ENCODE results near the gene MTHFR. TPM values are rescaled to one million over a fixed set of nuclear protein-coding genes. Genes with fewer than 3 reads are reported as not detected.

MTHFR gene
- total RNA-seq, 1 donor from 2014 or later: 23.3 TPM

DNA sequence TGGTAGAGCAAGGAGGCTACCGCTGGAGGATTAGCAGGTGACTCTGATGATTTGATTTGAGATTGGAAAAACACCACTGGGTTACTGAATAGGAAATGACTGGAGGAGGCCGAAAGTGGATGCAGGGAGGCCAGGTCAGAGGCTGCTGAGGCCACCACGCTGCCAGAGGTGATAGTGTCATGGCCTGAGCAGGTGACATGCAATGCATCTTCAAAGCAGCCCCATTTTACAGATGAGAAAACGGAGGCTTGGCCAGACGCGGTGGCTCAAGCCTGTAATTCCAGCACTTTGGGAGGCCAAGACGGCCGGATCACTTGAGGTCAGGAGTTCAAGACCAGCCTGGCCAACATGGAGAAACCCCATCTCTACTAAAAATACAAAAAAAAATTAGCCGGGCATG lies 31.0 kb downstream of the MTHFR start:
- Mint-ChIP-seq H3K36me3 (ENCODE audit: low read depth) (no peaks in the 10 kb centered on the region), H3K27ac (ENCODE audit: unreplicated experiment) (no peak overlapping the region), H3K4me1 (ENCODE audit: low read depth) (no peaks in the 10 kb centered on the region), H3K4me3 (ENCODE audit: unreplicated experiment) (no peak overlapping the region), H3K9me3 (ENCODE audit: low read depth) (no peaks in the 10 kb centered on the region), H3K27me3 (ENCODE audit: low read depth) (no peaks in the 10 kb centered on the region)
- no peak for DNase-seq (ENCODE audit: low spot score)
- TF ChIP-seq, protein P1, sequence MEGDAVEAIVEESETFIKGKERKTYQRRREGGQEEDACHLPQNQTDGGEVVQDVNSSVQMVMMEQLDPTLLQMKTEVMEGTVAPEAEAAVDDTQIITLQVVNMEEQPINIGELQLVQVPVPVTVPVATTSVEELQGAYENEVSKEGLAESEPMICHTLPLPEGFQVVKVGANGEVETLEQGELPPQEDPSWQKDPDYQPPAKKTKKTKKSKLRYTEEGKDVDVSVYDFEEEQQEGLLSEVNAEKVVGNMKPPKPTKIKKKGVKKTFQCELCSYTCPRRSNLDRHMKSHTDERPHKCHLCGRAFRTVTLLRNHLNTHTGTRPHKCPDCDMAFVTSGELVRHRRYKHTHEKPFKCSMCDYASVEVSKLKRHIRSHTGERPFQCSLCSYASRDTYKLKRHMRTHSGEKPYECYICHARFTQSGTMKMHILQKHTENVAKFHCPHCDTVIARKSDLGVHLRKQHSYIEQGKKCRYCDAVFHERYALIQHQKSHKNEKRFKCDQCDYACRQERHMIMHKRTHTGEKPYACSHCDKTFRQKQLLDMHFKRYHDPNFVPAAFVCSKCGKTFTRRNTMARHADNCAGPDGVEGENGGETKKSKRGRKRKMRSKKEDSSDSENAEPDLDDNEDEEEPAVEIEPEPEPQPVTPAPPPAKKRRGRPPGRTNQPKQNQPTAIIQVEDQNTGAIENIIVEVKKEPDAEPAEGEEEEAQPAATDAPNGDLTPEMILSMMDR (IDR thresholded peaks at IDR 0.05): no peak

DNA sequence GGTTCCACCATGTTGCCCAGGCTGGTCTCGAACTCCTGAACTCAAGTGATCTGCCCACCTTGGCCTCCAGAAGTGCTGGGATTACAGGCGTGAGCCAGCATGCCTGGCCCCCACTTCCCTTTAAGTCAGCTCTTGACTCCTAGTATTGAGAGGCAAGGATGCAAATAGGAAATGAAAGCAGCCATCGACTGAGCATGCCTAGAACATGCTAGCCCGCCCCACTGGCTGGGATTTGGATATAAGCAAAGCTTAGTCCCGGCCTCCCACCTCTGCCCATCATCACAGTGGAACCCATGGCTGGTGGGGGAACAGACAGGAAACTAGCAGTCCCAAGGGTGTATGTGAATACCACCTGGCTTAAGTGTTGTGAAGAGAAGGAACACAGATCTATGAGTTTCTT lies 33.3 kb downstream of the MTHFR start:
- Mint-ChIP-seq H3K27ac (ENCODE audit: unreplicated experiment) (no peak overlapping the region), H3K27me3 (ENCODE audit: low read depth) (peaks cover 2% of the 10 kb centered on the region), H3K4me1 (ENCODE audit: low read depth) (no peaks in the 10 kb centered on the region), H3K36me3 (ENCODE audit: low read depth) (no peaks in the 10 kb centered on the region), H3K4me3 (ENCODE audit: unreplicated experiment) (no peak overlapping the region), H3K9me3 (ENCODE audit: low read depth) (no peaks in the 10 kb centered on the region)
- TF ChIP-seq, protein P1 (IDR thresholded peaks at IDR 0.05): no peak
- no peak for DNase-seq (ENCODE audit: low spot score)

DNA sequence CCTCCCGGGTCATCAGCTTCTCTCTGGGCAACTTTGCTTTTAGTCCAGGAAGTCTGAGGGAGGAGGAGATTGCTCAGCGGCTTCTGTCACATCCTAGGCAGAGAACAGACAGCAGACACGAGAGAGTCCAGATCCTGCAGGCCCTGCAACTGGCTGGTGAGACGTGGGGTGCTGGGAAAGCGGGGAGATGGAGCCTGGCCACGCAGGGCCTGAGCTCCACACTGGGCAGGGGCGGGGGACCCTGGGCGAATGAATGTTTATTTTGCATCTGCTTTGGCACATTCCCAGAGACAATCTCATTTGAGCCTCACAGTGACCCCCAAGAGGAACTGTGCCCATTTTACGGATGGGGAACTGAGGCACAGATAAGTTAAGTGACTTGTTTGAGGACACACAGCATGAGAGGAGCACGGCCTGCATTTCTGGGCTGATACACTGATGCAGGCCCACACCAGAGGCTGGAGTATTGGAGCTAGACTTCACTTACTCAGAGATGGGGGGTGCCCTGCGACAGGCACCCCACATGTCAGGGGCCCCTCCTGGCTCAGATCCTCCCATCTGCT lies 34.2 kb downstream of the MTHFR start:
- H3K9me3 Mint-ChIP-seq (ENCODE audit: low read depth): no peaks in the 10 kb centered on the region
- TF ChIP-seq, protein P1 (IDR thresholded peaks at IDR 0.05): no peak
- H3K36me3 Mint-ChIP-seq (ENCODE audit: low read depth): no peaks in the 10 kb centered on the region
- H3K27ac Mint-ChIP-seq (ENCODE audit: unreplicated experiment): no peak overlapping the region
- DNase-seq (ENCODE audit: low spot score): no peak
- no peaks in the 10 kb centered on the region for H3K4me1 Mint-ChIP-seq (ENCODE audit: low read depth)
- no peak overlapping the region for H3K4me3 Mint-ChIP-seq (ENCODE audit: unreplicated experiment)
- peaks cover 6% of the 10 kb centered on the region for H3K27me3 Mint-ChIP-seq (ENCODE audit: low read depth)

DNA sequence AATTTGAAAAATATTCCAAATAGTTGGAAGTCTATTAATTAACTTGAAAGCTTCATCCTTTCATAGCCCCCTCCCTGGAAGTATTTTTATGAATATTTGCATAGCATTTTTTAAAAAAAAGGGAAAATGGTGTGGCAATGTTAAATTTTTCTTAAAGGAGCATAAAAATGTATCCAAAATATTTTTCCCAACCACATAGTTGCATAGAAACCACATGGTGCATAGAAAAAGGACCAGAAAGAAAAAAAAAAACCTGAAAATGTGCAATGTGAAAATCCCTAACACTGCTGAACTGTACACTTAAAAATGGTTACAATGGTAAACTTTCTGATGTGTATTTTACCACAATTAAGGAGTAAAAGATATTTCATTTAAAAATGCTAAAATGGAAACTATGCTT lies 35.8 kb downstream of the MTHFR start:
- DNase-seq (ENCODE audit: low spot score): no peak
- Mint-ChIP-seq H3K4me3 (ENCODE audit: unreplicated experiment) (no peak overlapping the region), H3K27ac (ENCODE audit: unreplicated experiment) (no peak overlapping the region), H3K36me3 (ENCODE audit: low read depth) (no peaks in the 10 kb centered on the region), H3K9me3 (ENCODE audit: low read depth) (no peaks in the 10 kb centered on the region), H3K27me3 (ENCODE audit: low read depth) (peaks cover 6% of the 10 kb centered on the region), H3K4me1 (ENCODE audit: low read depth) (no peaks in the 10 kb centered on the region)
- TF ChIP-seq, protein P1 (IDR thresholded peaks at IDR 0.05): no peak

DNA sequence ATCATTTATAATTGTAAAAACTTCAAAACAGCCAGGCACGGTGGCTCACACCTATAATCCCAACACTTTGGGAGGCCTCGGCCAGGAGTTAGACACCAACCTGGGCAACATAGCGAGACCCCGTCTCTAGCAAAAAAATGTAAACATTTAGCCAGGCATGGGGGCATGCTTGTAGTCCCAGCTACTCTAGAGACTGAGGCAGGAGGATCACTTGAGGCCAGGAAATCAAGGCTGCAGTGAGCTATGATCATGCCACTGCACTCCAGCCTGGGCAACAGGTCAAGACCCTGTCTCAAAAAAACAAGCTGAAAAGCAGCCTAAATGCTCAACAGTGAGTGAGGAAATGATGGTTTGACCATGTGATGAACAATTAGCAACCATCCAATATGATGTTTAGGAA lies 36.5 kb downstream of the MTHFR start:
- H3K4me1 Mint-ChIP-seq (ENCODE audit: low read depth): no peaks in the 10 kb centered on the region
- TF ChIP-seq, protein P1 (IDR thresholded peaks at IDR 0.05): no peak
- H3K9me3 Mint-ChIP-seq (ENCODE audit: low read depth): no peaks in the 10 kb centered on the region
- no peaks in the 10 kb centered on the region for H3K36me3 Mint-ChIP-seq (ENCODE audit: low read depth)
- H3K27me3 Mint-ChIP-seq (ENCODE audit: low read depth): peaks cover 6% of the 10 kb centered on the region
- H3K4me3 Mint-ChIP-seq (ENCODE audit: unreplicated experiment): no peak overlapping the region
- no peak overlapping the region for H3K27ac Mint-ChIP-seq (ENCODE audit: unreplicated experiment)
- DNase-seq (ENCODE audit: low spot score): no peak
